Measurements from ENCODE around the gene SPEM3. TPM values are rescaled to one million over a fixed set of nuclear protein-coding genes. Genes with fewer than 3 reads are reported as not detected.

The SPEM3 gene
- total and polyA plus RNA-seq, 3 donors from 2014 or later: 5.7 to 63.0 (median 18.8) TPM

DNA sequence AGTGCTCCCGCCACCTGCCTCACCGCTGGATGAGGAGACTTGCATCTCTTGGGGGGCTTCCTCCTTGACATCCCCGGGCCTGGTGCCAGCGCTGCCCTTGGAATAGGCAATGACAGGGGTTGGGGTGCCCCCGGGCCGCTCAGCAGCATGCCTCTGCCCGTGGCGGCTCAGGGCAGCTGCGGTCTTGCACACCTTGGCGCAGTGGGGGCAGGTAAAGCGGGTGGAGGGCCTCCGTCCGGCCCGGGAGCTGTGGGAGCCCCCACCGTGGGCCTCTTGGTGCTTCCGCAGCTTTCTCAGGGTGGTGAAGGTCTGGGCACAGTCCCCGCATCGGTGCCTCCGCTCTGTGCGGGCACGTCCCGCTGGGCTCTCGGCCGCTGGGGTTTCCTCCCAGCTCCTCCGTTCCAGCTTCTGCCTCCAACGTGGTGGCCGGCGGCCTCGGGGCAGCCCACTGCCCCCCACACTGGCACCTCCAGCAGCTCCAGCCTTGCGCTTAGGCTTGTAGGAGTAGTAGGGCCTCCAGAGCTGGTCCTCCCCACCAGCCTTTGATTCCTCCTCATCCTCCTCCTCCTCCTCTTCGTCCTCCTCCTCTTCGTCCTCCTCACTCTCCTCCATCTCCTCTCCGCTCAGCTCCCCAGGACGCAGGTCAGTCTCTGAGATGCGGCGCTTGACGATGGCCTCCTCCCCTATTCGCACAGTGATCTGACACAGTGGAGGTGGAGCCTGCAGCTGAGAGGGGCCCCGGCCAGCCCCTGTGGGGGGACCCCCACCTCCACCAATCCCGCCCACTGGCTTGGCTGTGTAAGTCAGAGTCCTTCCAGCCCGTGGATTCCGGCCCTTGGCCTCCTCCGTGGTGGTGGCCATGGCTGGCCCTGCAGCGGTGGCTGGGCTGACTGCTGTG, 34.1 kb downstream of the SPEM3 start:
- TF ChIP-seq, protein P1, sequence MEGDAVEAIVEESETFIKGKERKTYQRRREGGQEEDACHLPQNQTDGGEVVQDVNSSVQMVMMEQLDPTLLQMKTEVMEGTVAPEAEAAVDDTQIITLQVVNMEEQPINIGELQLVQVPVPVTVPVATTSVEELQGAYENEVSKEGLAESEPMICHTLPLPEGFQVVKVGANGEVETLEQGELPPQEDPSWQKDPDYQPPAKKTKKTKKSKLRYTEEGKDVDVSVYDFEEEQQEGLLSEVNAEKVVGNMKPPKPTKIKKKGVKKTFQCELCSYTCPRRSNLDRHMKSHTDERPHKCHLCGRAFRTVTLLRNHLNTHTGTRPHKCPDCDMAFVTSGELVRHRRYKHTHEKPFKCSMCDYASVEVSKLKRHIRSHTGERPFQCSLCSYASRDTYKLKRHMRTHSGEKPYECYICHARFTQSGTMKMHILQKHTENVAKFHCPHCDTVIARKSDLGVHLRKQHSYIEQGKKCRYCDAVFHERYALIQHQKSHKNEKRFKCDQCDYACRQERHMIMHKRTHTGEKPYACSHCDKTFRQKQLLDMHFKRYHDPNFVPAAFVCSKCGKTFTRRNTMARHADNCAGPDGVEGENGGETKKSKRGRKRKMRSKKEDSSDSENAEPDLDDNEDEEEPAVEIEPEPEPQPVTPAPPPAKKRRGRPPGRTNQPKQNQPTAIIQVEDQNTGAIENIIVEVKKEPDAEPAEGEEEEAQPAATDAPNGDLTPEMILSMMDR (IDR thresholded peaks at IDR 0.05): no peak
- TF ChIP-seq POLR2A (IDR thresholded peaks at IDR 0.05): no peak
- H3K4me1 ChIP-seq: peaks cover 16% of the 10 kb centered on the region
- no peaks in the 10 kb centered on the region for H3K27me3 ChIP-seq
- H3K9me3 ChIP-seq: no peaks in the 10 kb centered on the region
- H3K27ac ChIP-seq: no peak overlapping the region
- intact Hi-C loops (cut with DNase I; ENCODE audit: low total_unique reads): no loop called here
- no peak for DNase-seq
- no peak overlapping the region for H3K4me3 ChIP-seq
- no peaks in the 10 kb centered on the region for H3K36me3 ChIP-seq (ENCODE audit: low read depth, missing control alignments)
- 88 to 94% methylated on average over 24 to 36 of the region's 44 CpGs for WGBS, 2 donors

DNA sequence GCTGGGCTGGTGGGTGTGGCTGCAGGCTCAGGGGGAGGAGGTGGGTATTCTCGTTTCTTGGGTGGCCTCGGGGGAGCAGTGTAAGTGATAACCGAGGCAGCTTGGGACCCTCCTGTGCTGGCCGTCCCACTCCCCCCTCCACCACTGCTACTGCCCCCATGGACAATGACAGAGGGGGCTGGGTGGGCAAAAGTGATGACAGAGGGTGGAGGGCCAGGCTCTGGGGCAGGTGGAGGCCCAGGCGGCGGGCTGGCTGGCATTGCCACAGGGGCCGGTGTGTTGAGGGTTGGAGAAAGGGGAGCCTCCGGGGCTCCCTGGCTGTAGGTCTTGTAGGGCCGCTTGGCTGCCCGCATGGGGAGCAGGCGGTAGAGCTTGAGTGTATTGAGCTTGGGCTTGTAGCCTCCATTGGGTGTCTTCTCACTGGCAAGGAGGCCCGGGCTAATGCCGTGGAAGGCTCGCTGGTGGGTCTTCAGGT, 34.8 kb downstream of the SPEM3 start:
- H3K36me3 ChIP-seq (ENCODE audit: low read depth, missing control alignments): no peaks in the 10 kb centered on the region

DNA sequence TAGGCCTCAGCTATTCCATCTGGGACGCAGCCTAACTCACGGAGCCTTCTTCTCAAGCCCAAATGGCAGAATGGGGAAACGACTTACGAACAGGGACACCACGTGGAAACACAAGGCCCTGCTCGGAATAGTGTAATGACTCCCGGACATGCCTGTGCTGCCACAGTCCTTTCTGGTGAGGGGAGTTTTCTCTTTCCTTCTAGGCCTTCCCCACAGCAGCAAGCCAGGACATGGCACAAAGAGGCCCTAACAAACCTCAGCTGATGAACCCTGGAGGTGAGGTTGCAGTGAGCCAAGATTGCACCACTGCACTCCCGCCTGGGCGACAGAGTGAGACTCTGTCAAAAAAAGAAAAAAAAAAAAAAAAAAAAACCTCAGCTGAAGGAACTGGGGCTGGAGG, 35.4 kb downstream of the SPEM3 start:
- peaks cover 16% of the 10 kb centered on the region for H3K4me1 ChIP-seq
- intact Hi-C loops (cut with DNase I; ENCODE audit: low total_unique reads): no loop called here
- no peak overlapping the region for H3K4me3 ChIP-seq
- no peaks in the 10 kb centered on the region for H3K27me3 ChIP-seq
- DNase-seq: no peak
- H3K36me3 ChIP-seq (ENCODE audit: low read depth, missing control alignments): no peaks in the 10 kb centered on the region
- no peak for TF ChIP-seq POLR2A (IDR thresholded peaks at IDR 0.05)
- TF ChIP-seq, protein P1 (IDR thresholded peaks at IDR 0.05): no peak
- H3K9me3 ChIP-seq: no peaks in the 10 kb centered on the region
- H3K27ac ChIP-seq: no peak overlapping the region
- 89 to 96% methylated on average over 7 to 9 of the region's 9 CpGs for WGBS, 2 donors

More for the DNA sequence above, 34.8 kb downstream of the SPEM3 start:
- no peaks in the 10 kb centered on the region for H3K9me3 ChIP-seq
- H3K4me3 ChIP-seq: no peak overlapping the region
- WGBS, 2 donors: 46 to 85% methylated on average over 4 to 14 of the region's 14 CpGs
- intact Hi-C loops (cut with DNase I; ENCODE audit: low total_unique reads): no loop called here
- H3K4me1 ChIP-seq: peaks cover 16% of the 10 kb centered on the region
- TF ChIP-seq POLR2A (IDR thresholded peaks at IDR 0.05): no peak
- TF ChIP-seq, protein P1 (IDR thresholded peaks at IDR 0.05): no peak
- no peak for DNase-seq
- H3K27ac ChIP-seq: no peak overlapping the region
- H3K27me3 ChIP-seq: no peaks in the 10 kb centered on the region

DNA sequence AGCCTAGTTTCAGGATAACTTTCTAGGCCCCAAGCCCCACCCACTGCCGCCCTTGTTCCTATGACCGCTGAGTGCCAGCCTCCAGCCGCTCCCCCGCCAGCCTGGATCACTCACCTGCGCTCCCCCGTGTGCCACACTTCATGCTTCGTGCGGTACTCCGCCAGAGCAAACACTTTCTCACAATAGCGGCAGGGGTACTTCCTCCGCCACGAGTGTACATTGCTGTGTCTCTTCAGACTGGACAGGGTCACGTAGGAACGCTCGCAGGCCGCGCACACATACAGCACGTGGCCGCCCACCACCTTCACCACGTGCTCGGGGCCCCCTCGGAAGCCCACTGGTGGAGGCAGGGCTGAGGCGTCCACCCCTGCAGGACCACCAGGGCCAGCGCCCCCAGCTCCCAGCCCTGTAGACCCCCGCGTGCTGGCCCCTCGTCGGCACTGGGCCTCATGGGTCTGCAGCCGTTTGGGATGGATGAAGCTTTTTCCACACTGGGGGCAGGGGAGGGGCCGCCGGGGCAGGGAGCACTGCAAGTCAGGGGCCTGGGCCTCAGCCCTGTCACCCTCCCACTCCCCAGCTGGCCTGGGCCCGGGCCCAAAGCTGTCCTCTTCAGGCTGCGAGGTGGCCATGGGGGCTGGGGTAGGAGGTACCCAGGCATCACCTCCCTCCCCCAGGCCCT, 37.1 kb downstream of the SPEM3 start:
- intact Hi-C loops (cut with DNase I; ENCODE audit: low total_unique reads): no loop called here
- Histone ChIP-seq H3K27ac (peak overlapping the region; percentile 31 to 80), H3K4me3 (no peak overlapping the region), H3K36me3 (ENCODE audit: low read depth, missing control alignments) (no peaks in the 10 kb centered on the region), H3K27me3 (no peaks in the 10 kb centered on the region), H3K9me3 (no peaks in the 10 kb centered on the region), H3K4me1 (peaks cover 16% of the 10 kb centered on the region)
- TF ChIP-seq, protein P1 (IDR thresholded peaks at IDR 0.05): no peak
- TF ChIP-seq POLR2A (IDR thresholded peaks at IDR 0.05): no peak
- no peak for DNase-seq
- 87 to 94% methylated on average over 26 to 33 of the region's 33 CpGs for WGBS, 2 donors
